HL-60 (cell line): ENCODE results near the gene KDM4C.

Experiments
- DNase-seq, 2 experiments: peaks; one replicate each; pipeline ENCODE4 v3.0.0-alpha.2; 2010 to 2020; ENCODE audit warnings: low read depth in 1 of 2, low spot score in 1 of 2
- H3K27ac ChIP-seq: fragments of 250-450 bp; sonication (Bioruptor Pico); replicated peaks from 2 replicates; pipeline ENCODE4 v1.5.1; 2020; ENCODE audit warnings: mild to moderate bottlenecking, moderate library complexity
- H3K27me3 ChIP-seq: fragments of 250-450 bp; sonication (Bioruptor Pico); 2 replicates; pipeline ENCODE4 v1.5.1; 2021; ENCODE audit warnings: mild to moderate bottlenecking, moderate library complexity; ENCODE audit not compliant: insufficient read depth, poor library complexity, severe bottlenecking
- H3K4me3 ChIP-seq: replicated peaks from 2 replicates; pipeline ENCODE4 v1.5.1; 2011; ENCODE audit warnings: mild to moderate bottlenecking, control low read depth, low read length; ENCODE audit not compliant: insufficient read depth
- GABPA ChIP-seq: IDR thresholded peaks from 2 replicates; pipeline ENCODE4 v1.6.1; 2012; ENCODE audit warnings: low read depth
- POLR2AphosphoS5 ChIP-seq: IDR thresholded peaks from 2 replicates; pipeline ENCODE4 v1.6.1; 2012; ENCODE audit warnings: low read depth
- SPI1 ChIP-seq: IDR thresholded peaks from 2 replicates; pipeline ENCODE4 v1.6.1; 2012; ENCODE audit warnings: low read depth, mild to moderate bottlenecking, borderline replicate concordance
- TF ChIP-seq, protein P1 (sequence below): IDR thresholded peaks from one replicate; pipeline ENCODE4 v1.5.1; 2011; ENCODE audit warnings: low read length, control low read depth, inconsistent platforms; ENCODE audit not compliant: insufficient read depth
- TF ChIP-seq, protein P2 (sequence below): IDR thresholded peaks from 2 replicates; pipeline ENCODE4 v1.6.1; 2012; ENCODE audit warnings: low read depth; ENCODE audit not compliant: insufficient replicate concordance

The KDM4C gene

DNA sequence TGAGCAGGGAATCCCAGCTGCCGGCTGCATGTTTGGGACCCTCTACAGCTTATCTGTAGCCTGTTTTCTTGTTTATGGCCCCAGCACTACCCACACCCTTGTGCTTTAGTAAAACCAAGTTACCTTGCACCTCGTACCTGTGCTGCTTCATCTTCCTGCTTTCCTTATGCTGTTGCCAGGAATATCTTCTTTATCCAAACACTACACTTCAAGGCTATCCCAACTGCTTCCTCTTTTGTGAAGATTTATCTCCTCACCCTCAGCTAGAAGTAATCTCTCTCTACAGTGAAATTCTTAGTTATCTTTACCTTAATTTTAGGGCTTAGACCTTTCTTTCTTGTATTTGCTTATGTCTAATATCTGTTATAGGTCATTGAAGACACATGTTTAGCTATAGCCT is 171.1 kb downstream of the KDM4C start:
- TF ChIP-seq SPI1 (no peak), GABPA (no peak), POLR2AphosphoS5 (no peak)
- TF ChIP-seq, protein P1, sequence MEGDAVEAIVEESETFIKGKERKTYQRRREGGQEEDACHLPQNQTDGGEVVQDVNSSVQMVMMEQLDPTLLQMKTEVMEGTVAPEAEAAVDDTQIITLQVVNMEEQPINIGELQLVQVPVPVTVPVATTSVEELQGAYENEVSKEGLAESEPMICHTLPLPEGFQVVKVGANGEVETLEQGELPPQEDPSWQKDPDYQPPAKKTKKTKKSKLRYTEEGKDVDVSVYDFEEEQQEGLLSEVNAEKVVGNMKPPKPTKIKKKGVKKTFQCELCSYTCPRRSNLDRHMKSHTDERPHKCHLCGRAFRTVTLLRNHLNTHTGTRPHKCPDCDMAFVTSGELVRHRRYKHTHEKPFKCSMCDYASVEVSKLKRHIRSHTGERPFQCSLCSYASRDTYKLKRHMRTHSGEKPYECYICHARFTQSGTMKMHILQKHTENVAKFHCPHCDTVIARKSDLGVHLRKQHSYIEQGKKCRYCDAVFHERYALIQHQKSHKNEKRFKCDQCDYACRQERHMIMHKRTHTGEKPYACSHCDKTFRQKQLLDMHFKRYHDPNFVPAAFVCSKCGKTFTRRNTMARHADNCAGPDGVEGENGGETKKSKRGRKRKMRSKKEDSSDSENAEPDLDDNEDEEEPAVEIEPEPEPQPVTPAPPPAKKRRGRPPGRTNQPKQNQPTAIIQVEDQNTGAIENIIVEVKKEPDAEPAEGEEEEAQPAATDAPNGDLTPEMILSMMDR, result no peak
- TF ChIP-seq, protein P2, sequence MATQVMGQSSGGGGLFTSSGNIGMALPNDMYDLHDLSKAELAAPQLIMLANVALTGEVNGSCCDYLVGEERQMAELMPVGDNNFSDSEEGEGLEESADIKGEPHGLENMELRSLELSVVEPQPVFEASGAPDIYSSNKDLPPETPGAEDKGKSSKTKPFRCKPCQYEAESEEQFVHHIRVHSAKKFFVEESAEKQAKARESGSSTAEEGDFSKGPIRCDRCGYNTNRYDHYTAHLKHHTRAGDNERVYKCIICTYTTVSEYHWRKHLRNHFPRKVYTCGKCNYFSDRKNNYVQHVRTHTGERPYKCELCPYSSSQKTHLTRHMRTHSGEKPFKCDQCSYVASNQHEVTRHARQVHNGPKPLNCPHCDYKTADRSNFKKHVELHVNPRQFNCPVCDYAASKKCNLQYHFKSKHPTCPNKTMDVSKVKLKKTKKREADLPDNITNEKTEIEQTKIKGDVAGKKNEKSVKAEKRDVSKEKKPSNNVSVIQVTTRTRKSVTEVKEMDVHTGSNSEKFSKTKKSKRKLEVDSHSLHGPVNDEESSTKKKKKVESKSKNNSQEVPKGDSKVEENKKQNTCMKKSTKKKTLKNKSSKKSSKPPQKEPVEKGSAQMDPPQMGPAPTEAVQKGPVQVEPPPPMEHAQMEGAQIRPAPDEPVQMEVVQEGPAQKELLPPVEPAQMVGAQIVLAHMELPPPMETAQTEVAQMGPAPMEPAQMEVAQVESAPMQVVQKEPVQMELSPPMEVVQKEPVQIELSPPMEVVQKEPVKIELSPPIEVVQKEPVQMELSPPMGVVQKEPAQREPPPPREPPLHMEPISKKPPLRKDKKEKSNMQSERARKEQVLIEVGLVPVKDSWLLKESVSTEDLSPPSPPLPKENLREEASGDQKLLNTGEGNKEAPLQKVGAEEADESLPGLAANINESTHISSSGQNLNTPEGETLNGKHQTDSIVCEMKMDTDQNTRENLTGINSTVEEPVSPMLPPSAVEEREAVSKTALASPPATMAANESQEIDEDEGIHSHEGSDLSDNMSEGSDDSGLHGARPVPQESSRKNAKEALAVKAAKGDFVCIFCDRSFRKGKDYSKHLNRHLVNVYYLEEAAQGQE, result no peak
- DNase-seq, result no peak
- Histone ChIP-seq H3K4me3 (no peak overlapping the region), H3K27me3 (no peaks in the 10 kb centered on the region), H3K27ac (no peak overlapping the region)

DNA sequence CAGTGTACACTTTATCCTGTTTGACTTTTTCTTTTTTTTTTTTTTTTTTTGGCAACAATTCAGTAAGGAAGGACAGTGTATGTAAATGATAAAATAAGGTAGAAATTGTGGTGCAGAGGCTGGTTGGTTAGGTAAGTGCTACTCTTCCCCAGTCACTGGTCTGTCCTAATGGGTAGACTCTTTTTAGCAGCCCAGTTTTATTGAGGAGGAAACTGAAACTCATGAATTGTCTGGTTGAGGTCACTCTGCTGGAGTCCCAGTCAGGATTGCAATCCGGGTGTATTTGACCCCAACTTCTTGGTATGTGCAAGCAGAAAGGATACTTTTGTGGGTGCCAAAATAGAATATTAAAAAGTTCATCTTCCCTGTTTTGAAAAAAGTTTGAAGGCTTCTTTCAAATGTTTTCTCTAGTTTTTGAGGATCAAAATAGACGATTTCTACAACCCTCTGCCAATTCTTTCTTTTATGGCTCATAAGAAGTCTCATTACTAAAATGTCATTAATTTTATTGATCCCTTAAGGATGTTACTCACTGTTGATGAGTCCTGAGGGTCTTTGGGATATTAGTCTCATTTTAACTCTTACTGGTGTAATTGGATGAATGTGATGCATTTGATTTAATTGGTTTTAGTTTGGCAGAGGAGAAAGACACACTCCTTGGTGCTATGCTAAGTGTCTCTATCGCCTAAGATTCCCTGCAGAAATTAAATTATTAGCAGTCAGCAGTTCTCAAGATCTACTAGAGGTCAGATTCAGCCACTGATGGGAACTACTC is 171.9 kb downstream of the KDM4C start:
- no peak for TF ChIP-seq POLR2AphosphoS5
- no peak for TF ChIP-seq GABPA
- TF ChIP-seq, protein P1, result no peak
- TF ChIP-seq, protein P2, result no peak
- TF ChIP-seq SPI1, result no peak
- Histone ChIP-seq H3K4me3 (no peak overlapping the region), H3K27ac (no peak overlapping the region), H3K27me3 (no peaks in the 10 kb centered on the region)
- no peak for DNase-seq

DNA sequence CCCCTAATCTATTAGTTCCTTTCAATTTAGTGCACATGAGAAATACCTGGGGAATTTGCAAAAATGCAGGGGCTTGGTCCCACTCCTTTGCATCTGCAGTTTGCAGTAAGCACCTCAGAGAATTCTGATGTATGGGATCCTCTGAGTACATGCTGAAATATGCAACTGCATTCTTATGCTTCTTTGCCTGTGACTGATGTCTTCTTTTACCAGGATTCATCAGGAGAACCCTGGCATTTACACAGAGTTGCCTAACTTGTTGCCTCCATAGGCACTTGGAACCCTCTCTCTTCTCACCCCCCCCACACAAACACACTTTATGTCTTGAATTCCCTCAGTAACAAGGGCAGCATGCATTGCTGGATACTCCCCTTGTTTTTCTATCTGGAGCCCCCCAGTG is 173.1 kb downstream of the KDM4C start:
- no peak overlapping the region for H3K27ac ChIP-seq
- no peak for DNase-seq
- no peaks in the 10 kb centered on the region for H3K27me3 ChIP-seq
- no peak for TF ChIP-seq SPI1
- TF ChIP-seq, protein P2, result no peak
- TF ChIP-seq, protein P1, result no peak
- TF ChIP-seq POLR2AphosphoS5, result no peak
- no peak for TF ChIP-seq GABPA
- H3K4me3 ChIP-seq, result no peak overlapping the region
